ENCODE data around the gene PRND.

The PRND gene, protein sequence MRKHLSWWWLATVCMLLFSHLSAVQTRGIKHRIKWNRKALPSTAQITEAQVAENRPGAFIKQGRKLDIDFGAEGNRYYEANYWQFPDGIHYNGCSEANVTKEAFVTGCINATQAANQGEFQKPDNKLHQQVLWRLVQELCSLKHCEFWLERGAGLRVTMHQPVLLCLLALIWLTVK

GRCh38 chr20:4721719-4722118 lies at the start of gene PRND:
Gene PRND, plus strand, starts transcription at chr20:4721909. Its CDS starts 2,643 bp downstream, at chr20:4724552.
- FAIRE-seq (no peak), DNase-seq (ENCODE audit: extremely low spot score, insufficient read length, low read depth) (no peak)

- FAIRE-seq (no peak), DNase-seq (ENCODE audit: extremely low spot score, insufficient read length, low read depth) (no peak)
Measured at GRCh38 chr20:4672948-4673347, 48.8 kb upstream of the PRND start.

DNA sequence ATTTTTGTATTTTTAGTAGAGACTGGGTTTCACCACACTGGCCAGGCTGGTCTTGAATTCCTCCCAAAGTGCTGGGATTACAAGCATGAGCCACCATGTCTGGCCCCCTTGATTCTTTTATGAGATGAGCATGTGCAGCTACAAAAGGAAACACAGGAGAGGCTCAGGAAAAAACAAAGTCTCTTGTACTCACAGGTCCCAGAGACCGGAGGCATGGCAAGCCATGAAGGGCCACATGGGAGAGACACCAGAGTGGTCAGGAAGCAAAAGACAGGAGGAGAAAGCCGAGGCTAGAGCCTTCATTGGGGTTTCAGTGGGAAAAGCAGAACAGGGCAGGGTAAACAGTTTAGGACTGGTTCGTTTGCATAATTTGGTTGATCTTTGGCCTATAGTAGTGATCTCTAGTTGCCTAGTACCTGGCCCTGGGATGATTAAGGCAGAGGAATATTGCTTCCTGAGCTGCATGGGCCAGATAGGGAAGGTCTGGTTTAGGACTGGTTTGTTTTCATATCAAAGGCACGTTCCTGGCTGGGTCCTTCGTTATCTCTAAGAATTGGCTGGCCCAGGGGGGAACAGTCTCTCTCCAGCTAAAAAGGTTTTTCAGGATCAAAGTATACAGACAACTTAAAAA lies 48.2 kb upstream of the PRND start:
- FAIRE-seq = no peak
- DNase-seq (ENCODE audit: extremely low spot score, insufficient read length, low read depth) = no peak

- DNase-seq (ENCODE audit: extremely low spot score, insufficient read length, low read depth) (no peak), FAIRE-seq (no peak)
Measured at GRCh38 chr20:4674672-4675071, 47.0 kb upstream of the PRND start.

DNA sequence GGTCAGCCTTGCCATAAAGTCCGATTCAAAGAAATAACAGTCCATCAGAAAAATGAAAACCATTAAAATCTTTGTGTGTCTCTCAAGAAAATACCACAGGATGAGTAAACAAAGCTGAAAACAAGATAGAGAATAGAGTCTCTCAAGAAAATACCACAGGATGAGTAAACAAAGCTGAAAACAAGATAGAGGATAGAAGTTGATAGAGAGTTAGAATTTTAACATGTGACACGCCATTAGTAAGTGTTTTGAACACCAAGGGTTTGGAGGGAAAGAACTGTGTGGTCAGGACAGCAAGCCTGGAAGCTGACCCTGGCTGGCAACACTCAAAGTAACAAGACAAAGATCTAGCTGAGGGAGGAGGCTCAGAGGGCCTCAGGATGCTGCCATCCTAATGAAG lies 43.9 kb upstream of the PRND start:
- no peak for FAIRE-seq

DNA sequence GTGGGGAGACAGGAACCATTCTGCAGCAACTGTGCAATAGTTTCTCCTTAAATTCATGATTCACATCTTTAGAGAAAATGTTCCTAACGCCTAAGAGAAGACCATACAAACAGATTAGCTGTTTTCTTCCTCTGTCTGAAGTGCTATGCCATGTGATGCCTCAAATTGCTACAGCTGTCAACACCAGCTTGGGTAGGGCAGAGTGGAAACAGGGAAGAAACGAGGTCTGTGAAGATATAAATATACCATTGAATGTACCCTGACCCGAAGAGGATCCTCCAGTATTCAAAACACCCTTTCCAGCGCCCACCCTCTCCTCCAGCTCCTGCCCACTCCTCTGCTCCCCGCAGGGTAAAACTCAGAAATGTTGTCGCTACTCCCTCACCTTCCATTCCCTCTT lies 40.3 kb upstream of the PRND start:
- no peak for FAIRE-seq
- no peak for DNase-seq (ENCODE audit: extremely low spot score, insufficient read length, low read depth)

More for the DNA sequence above, 43.9 kb upstream of the PRND start:
- no peak for DNase-seq (ENCODE audit: extremely low spot score, insufficient read length, low read depth)

DNA sequence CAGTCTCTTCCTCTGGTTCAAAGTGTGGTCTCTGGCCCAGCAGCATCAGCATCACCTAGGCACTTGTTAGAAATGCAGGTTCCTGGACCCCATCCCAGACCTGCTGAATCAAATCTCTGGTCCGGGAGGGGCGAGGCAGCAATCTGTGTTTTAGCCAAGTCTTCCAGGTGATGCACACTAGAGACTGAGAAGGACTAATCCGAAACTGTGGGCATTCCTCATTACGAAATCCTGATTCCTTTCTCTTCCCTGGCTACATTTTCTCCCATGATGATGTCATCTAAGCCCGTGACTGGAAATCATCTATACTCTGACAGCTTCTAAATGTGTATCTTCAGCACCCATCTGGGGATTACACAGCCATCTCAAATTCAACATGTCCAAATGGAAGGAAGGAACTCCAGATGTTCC lies 39.7 kb upstream of the PRND start:
- FAIRE-seq (no peak), DNase-seq (ENCODE audit: extremely low spot score, insufficient read length, low read depth) (no peak)

DNA sequence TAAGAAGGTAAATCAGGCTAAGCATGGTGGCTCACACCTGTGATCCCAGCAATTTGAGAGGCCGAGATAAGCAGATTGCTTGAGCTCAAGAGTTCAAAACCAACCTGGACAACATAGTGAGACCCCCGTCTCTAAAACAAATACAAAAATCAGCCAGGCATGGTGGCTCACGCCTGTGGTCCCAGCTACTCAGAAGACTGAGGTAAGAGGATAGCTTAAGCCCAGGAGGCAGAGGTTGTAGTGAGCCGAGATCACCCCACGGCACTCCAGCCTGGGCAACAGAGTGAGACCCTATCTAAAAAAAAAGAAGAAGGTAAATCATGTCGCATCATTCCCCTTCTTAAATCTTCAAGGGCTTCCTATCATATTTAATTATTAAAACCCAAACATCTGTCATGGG lies 39.0 kb upstream of the PRND start:
- FAIRE-seq = no peak
- no peak for DNase-seq (ENCODE audit: extremely low spot score, insufficient read length, low read depth)

- no peak for FAIRE-seq
Measured at GRCh38 chr20:4683261-4683660, 38.4 kb upstream of the PRND start.

DNA sequence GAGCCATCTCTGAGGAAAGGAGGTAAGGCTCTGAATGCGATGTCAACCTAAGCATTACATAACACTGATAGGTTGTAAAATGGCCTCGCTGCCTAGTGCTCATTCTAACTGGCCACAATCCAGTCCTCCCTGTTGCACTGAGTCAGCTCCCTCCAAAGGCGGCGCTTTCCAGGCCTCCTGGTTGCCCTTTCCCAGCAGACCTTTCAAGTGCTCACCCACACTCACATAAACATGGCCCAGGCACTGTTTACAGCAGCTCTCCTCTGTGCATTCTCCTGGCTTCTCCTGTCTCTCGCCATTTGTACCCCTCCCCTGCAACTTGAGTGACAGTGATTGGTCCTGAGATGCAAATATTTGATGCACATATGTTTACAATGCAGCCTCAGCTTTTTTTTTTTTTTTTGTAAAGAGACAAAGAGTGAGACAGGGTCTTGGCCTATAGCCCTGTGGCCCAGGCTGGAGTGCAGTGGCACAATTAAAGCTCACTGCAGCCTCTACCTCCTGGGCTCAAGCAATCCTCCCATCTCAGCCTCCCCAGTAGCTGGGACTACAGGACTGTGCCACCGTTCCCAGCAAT lies 36.8 kb upstream of the PRND start:
- no peak for FAIRE-seq
- DNase-seq (ENCODE audit: extremely low spot score, insufficient read length, low read depth) = no peak

More at GRCh38 chr20:4683261-4683660, 38.4 kb upstream of the PRND start:
- no peak for DNase-seq (ENCODE audit: extremely low spot score, insufficient read length, low read depth)

GRCh38 chr20:4685923-4686221 lies 35.8 kb upstream of the PRND start:
- no peak for DNase-seq (ENCODE audit: extremely low spot score, insufficient read length, low read depth)
- no peak for FAIRE-seq

- DNase-seq (ENCODE audit: extremely low spot score, insufficient read length, low read depth) (no peak), FAIRE-seq (no peak)
Measured at GRCh38 chr20:4688305-4688704, 33.4 kb upstream of the PRND start.

GRCh38 chr20:4689220-4689619 lies 32.5 kb upstream of the PRND start:
- DNase-seq (ENCODE audit: extremely low spot score, insufficient read length, low read depth) (no peak), FAIRE-seq (no peak)

- FAIRE-seq (no peak), DNase-seq (ENCODE audit: extremely low spot score, insufficient read length, low read depth) (no peak)
Measured at GRCh38 chr20:4691753-4692152, 30.0 kb upstream of the PRND start.

DNA sequence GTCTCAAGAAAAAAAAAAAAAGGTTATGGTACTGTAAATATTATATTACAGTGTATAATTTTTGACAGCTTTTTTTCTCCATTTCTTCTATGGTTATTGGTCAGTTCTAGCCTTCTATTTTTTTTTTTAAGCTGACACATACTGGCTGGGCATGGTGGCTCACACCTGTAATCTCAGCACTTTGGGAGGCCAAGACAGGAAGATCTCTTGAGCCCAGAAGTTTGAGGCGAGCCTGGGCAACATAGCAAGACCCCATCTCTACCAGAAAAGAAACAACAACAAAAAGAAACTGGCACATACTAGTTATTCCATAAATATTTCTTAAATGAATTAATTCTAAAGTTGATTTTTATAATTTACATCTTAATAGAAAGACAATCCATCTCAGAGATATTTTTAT lies 27.6 kb upstream of the PRND start:
- DNase-seq (ENCODE audit: extremely low spot score, insufficient read length, low read depth) (no peak), FAIRE-seq (no peak)

DNA sequence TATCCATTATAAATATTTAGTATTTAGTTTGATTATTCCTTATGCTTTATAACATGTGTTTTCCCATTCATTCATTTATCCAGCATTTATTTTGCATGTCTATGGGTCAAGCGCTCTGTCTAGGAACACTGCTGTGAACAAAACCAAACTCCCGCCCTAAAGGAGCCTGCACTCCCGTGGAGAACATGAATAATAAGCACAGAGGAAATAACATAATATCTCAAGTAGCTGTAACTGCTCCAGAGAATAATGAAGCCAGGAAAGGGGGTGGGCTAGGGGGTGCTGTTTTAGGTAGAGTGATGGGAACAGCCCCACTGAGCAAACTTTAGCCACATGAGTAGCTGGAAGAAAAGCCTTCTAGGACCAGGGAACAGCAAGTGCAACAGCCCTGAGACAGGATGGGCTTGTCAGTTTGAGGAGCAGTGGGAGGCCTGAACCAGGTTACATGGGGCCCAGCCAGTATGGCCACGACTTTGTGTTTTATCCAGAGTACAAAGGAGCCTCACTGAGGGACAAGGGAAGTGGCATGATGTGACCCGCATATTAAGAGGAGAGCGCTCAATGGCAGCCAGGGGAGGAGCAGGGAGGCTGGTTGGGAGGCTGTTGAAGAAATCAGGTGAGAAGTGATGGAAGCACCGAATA lies 24.4 kb upstream of the PRND start:
- FAIRE-seq = no peak
- DNase-seq (ENCODE audit: extremely low spot score, insufficient read length, low read depth) = no peak

GRCh38 chr20:4697831-4698221 lies 23.9 kb upstream of the PRND start:
- FAIRE-seq (no peak), DNase-seq (ENCODE audit: extremely low spot score, insufficient read length, low read depth) (no peak)

DNA sequence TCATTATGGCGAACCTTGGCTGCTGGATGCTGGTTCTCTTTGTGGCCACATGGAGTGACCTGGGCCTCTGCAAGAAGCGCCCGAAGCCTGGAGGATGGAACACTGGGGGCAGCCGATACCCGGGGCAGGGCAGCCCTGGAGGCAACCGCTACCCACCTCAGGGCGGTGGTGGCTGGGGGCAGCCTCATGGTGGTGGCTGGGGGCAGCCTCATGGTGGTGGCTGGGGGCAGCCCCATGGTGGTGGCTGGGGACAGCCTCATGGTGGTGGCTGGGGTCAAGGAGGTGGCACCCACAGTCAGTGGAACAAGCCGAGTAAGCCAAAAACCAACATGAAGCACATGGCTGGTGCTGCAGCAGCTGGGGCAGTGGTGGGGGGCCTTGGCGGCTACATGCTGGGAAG lies 22.5 kb upstream of the PRND start:
- no peak for DNase-seq (ENCODE audit: extremely low spot score, insufficient read length, low read depth)
- FAIRE-seq = no peak

DNA sequence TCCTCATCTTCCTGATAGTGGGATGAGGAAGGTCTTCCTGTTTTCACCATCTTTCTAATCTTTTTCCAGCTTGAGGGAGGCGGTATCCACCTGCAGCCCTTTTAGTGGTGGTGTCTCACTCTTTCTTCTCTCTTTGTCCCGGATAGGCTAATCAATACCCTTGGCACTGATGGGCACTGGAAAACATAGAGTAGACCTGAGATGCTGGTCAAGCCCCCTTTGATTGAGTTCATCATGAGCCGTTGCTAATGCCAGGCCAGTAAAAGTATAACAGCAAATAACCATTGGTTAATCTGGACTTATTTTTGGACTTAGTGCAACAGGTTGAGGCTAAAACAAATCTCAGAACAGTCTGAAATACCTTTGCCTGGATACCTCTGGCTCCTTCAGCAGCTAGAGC lies 21.8 kb upstream of the PRND start:
- FAIRE-seq (no peak), DNase-seq (ENCODE audit: extremely low spot score, insufficient read length, low read depth) (no peak)

DNA sequence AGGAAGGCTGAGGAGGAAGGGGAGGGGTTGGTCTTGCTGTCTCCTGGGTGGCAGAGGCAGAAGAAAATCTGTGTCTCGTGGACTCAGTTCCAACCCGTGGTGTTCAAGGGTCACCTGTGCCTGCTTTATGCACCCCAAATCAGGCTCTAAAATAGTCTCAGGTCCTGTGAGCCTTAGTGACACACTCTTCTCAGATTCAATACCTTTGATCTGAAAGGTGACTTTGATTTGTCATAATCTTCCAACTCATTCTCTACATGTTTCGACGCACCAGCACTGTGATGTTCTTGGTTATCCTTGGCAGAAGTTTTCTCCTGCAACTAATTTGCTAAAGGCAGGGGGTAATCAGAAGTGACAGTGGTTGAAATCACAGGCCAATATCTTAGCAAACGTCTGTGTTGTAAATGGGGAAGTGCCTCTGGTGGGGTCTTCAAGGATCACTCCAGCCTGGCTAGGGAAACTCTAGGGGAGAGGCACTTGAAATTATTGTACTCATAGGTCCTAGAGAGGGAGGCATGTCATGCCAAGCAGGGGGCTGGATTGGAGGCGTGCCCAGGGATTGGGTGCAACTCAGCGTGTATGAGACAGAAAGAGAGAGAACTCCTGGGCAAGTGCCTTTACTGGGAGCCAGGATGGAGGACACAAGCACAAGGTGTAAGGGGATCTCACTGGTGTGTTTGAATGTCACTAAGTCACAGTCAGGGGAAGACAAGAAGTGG lies 19.0 kb upstream of the PRND start:
- DNase-seq (ENCODE audit: extremely low spot score, insufficient read length, low read depth) (no peak), FAIRE-seq (no peak)

DNA sequence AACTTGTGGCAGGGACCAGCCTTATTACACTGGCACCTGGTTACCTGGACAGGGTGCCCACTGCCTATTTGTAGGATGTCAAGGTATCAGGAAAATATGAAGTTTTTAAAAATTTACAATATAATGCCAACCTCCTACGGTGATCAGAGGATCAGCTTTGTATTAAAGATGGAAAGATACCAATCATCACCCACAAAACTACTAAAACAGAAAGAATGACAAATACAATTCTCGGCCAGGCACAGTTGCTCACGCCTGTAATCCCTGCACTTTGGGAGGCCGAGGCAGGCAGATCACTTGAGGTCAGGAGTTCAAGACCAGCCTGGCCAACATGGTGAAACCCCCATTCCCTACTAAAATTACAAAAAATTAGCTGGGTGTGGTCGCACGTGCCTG lies 18.4 kb upstream of the PRND start:
- no peak for FAIRE-seq
- no peak for DNase-seq (ENCODE audit: extremely low spot score, insufficient read length, low read depth)

Data from GM18507 (cell line).